ENCODE measurements around the gene SH3PXD2A.

DNA sequence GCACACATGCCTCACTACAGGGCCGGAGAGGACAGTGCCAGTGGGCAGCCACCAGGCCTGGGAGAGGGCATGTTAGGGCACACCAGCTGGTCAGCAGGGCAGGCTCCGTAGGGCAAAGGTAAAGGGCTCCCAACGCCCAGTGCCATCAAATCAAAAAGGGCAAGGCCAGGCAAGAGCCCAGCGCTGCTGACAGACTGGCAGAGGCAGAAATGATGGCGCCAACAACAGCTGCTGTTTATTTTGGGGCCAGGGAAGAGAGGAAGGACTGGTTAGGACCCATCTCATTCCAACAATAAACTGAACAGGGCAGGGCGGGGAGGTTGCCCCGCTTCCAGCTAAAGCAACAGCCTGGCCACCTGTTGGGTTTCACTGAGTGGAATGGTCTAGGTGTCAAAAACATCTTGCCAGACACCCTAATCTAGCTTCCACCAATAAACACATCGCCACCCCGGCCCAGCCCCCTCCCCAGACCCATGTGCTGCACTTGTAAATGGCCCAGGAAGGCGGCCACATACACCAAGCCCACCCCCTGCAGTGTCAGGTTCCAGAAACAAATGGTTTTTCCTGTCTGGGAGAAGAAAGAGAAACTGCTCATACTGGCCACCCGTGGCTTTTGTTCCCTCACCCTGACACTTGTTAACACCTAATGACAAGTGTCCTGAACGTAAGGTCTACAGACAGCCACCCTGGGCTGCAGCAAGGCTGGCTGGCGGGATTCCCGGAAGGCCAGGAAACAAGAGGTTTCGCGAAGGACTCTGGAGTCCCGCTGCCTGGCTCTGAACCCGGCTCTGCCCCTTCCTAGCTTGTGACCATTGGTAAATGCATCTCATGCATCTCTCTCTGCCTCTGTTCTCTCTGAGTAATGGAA, 15.3 kb downstream of the SH3PXD2A start:
- TF ChIP-seq POLR2AphosphoS5 (IDR thresholded peaks at IDR 0.05; ENCODE audit: low read depth, low read length) (no peak), POLR2A (IDR thresholded peaks at IDR 0.05; ENCODE audit: low read depth, low read length) (no peak)
